GM19193 (cell line): ENCODE measurements around the gene REPIN1.

Experiments
- POLR2A ChIP-seq: IDR thresholded peaks from 4 replicates; pipeline ENCODE4 v1.6.1; 2011; ENCODE audit not compliant: insufficient read depth, insufficient read length; ENCODE audit errors: extremely low read depth

Gene REPIN1

DNA sequence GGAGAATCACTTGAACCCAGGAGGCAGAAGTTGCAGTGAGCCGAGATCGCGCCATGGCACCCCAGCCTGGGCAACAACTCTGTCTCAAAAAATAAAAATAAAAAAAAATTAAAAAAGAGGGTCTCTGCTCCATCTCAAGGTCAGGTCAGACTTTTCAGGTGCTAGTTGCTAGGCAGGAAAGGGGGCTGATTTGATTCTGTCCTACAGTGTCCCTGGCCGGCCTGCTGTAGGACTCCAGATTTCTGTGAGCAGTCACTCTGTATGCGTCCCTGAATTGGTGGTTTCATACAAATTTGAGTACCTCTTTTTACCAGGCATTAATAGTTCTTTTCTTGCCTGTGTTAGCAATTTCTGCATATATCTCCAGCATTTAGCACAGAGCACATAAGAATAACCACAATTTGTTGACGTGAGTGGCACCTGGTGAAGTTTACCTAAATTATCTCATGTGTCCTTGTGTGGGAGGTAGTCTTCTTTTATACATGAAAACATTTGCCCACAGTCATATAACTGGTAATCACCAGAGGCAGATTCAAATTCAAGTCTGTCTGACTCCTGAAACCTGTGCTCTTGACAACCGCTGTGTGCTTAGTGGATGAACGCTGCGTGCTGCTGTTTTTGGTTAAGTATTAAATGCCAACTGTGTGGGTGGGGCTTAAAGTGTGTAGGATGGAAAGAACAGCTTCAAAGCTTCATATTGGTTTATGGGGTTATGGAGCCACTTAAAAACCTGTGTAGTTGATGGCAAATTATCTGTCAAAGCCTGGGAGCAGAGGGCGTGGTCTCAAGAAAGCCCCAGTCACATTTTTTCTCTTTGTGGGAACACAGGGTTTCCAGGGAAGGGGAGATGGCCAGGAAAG is 7.3 kb downstream of the REPIN1 start:
- TF ChIP-seq POLR2A: no peak

DNA sequence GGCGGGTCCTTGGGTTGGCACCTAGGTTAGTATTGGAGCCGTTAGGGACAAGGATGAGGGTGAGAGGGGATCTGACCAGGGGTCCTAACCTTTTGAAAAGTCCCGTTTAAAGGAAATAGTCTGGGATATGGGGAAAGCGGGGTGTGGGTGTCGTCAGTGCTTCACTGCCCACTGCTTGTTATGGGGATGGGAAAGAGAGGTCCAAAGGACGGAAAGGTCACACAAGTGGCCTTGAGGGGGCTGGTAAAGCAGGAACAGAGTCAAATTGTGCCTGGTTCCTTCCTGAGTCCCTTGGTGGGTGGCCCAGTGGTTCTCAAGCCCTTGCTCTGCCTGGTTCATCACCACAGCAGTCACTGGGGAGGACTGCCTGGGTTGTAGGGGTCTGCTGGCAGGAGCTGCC is 7.9 kb downstream of the REPIN1 start:
- TF ChIP-seq POLR2A: no peak

DNA sequence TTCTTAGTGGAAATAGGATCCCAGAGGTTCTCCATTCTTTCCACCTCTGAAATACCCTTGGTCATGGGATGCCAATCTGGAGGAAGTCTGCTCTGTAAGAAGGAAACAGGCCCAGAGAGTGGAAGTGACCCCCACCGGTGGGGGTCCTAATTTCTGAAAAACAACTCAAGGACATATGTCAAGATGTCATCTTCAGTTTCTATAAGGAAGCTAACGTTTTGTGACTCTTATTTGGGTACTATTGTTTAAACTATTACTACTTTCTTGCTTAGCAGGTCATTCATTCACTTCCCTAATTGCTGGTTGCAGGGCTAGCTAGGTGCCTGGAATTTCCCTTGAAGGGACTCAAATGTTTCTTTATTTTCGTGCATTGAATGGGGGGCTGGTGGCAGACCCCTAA is 8.6 kb downstream of the REPIN1 start:
- TF ChIP-seq POLR2A: no peak

DNA sequence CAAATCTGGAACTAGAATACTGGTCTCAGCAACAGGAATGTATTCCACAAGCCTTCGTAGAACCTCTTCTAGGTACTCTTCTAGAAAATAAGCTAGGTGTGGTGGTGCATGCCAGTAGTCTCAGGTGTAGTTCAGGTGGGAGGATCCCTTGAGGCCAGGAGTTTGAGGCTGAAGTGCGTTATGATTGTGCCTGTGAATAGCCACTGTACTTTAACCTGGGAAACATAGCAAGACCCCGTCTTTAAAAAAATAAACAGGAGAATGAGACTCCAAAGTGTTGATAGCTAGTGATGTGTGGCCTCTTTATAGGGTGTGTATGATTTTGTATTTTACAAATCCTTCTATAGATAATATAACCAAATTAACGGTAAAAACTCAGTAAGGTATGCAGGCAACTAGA is 9.0 kb downstream of the REPIN1 start:
- no peak for TF ChIP-seq POLR2A

DNA sequence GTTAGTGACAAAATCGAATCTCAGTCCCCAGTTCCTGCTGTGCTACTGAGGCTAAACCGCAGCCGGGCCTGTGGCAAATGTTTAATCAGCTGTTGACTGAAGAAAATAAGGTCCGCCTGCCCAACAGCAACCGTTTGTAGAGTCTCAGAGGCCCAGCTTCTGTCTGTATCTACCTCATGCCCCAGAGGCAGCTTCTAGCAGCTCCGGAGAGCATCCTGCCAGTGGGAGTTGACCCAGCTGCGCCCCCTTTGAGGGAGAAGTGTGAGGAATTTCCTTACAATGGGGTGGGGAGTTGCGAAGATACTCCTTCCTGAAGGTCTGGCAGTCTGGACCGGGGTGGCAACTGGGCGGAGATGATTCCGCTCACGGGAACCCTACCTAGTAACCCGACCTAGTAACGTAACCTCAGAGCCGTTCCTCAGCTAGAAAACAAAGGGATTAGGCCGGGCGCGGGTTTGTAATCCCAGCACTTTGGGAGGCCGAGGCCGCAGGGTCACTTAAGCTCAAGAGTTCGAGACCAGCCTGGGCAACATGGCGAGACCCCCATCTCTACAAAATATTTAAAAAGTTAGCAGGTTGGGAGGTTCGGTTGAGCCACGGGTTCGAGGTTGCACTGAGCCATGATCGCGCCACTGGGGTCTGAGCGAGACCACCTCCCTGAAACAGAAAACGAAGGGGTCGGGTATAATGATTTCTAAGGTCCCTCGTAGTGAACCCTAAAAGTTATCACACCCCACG is 9.7 kb downstream of the REPIN1 start:
- peak; percentile 78 for TF ChIP-seq POLR2A

DNA sequence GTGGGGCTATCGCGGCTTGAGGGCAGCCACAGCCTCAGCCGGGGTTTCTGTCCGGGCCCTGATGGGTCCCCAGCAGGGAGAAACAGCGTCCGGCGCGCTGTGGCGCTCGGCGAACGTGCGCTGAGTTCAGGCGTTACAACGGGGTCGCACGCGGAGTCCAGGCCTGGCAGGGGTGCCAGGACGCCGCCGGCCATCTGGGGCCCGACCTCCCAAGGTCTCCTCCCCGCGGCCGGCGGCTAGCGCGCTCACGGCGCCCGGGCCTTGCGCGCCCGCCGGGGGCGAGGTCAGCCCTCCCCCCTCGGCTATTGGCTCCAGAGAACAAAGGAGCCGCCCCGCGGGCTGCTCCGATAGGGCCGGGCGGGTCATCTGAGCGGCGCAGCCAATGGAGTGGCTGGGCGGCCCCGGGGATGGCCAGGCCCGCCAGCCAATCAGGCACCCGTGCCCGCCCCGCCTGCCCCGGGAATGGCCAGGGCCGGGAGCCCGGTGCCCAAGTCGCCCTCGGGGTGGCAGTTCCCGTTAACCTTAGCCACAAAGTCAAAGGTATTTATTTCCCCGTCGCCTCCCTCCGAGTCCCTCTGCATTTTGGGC is 10.3 kb downstream of the REPIN1 start, which contains the start of gene ZNF775:
Gene ZNF775, plus strand, starts transcription at position 478 of the 588 bp plus-strand sequence. CDS start 9,141 bp downstream, outside the sequence.
- TF ChIP-seq POLR2A: peak; percentile 93

DNA sequence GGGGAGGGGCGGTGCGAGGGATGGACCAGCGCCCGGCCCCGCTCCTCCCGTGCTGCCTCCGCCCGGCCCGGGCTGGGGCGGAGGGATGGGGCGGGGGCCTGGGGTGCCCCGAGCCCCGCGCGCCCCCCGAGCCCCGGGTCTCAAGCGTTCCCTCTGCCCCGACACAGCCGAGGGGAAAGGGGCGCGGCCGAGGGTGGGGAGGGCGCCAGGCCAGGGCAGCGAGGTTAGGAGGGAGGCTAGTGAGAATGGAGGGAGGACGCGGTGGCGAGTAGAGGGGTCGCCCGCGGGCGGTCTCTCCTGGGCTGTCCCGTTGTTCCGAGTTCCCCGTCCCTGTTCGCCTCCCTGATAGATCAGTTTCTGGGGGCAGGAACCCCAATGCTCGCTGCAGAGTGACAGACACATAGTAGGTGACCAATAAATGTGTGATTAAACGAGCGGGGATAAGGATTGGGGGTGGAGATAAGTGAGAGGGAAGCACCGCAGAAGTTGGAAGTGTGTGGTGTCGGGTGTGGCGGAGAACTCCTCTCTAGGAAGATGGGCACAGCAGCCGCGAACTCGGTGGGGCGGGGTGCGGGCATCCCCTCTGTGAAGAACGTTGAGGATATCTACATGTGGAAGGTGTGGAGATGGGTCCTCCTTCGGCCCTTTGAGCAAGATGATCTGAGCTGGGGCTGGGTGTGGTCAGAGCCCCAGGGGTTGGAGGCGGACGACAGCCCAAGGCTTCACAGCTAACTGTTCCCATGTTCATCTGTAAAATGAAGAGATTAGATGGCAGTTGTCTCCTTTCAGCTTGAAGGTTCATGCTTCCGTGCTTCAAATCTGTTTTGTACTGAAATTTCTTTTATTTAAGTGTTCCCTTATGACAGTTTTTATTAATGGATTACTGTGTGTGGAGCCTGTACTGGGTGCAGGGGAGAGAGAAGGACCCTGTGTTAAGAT is 11.1 kb downstream of the REPIN1 start:
- peak; percentile 61 for TF ChIP-seq POLR2A

DNA sequence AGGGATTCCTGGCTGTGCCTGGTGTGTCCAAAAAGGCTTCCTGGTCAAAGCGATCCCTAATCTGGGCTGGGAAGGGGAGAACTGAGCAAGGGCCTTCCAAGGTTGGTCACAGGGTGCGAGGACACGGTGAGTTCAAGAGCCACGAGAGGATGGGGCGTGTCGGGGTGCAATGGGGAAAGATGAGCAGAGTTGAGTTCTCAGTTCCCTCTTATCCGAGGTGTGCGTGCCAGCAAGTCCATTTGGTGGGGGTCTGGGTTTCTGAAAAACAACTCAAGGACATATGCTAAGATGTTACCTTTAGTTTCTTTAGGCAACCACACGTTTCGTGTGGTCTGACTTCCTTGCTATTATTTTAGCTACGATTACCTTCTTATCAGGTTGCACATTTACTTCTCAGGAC is 11.8 kb downstream of the REPIN1 start:
- TF ChIP-seq POLR2A: peak; percentile 45

DNA sequence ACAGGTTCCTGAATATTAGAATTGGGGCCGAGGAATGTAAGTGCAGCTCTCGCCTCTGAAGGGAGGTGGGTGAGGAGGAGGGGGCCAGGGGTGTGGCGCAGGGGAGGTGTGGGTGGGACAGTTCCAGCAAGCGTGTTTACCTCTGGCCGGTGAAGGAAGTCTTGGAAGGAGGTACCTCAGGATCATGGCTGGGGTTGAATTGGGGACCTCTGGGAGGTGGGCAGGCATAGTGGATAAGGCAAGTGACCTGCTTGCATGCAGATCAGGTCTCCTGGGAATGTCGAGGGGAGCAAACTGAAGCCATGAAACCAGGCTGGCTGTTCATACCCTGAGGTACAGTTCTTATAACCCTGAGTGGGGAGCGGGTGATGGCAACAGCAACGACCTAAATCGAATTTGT is 12.5 kb downstream of the REPIN1 start:
- TF ChIP-seq POLR2A: no peak

DNA sequence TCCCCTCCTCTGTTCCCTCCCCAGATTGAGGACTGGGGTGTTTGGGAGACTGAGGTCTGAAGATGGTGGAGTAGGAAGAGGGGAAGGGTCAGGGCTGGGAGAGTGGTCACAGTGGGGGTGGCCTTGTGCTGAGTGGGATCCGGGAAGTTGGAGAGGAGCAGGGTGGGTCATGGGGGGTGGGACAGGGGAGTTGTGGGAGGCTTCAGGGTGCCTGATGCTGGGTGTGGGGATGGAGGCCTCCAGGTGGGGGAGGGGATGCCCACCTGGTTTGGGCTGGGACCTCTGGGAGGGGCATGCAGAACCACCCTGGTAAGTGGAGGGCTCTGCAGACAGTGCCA is 13.1 kb downstream of the REPIN1 start:
- no peak for TF ChIP-seq POLR2A

DNA sequence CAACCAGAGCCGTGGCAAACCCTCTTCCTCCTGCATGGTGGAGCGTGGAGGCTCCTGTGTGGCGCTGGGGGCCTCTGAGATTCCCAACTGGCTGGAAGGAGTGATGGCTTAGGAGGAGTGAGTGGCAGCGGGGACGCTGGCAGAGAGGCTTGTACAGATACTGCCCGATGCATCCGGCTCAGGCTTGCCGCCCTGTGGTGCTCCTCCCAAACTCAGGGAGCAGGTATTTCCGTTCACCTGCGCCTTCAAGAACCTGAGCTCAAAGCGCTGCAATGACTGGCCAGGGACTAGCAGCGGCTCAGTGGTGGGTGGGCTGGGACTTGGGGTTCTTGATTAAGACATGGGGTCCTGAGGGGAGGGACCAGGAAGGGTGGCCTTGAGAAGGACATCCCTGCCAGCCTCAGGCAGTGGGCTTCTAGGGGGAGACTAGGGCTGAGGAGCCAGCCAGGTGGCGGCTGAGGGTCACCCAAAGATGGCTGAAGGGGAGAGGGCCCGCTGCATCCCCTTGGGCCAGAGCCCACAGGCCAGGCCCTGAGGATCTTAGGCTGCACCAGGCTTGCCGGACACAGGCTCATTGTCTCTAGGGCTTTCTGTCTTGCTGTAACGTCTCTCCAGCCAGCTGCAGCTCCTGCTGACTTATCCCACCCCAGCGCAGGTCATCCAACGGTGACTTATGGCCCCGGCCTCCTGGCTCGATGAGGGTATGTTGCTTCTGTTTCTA is 13.7 kb downstream of the REPIN1 start:
- TF ChIP-seq POLR2A: no peak

DNA sequence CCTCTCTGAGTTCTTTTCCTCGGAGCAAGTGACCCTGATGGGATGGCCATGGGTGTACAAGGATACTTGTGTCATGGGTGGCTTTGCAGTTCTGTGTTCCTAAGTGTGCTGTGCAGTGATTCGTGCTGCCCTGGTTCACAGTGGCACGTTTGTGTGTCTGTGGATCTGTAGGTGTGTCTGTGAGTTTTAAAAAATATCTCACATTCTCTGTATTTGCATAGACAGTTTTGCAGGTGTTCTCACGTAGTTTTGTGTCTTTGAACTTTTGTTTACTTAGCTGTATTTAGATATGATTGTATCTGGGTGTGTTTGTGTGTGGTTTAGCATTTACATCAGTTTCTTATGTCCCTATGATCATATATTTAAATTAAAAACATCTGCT is 14.2 kb downstream of the REPIN1 start:
- TF ChIP-seq POLR2A: peak; percentile 28

DNA sequence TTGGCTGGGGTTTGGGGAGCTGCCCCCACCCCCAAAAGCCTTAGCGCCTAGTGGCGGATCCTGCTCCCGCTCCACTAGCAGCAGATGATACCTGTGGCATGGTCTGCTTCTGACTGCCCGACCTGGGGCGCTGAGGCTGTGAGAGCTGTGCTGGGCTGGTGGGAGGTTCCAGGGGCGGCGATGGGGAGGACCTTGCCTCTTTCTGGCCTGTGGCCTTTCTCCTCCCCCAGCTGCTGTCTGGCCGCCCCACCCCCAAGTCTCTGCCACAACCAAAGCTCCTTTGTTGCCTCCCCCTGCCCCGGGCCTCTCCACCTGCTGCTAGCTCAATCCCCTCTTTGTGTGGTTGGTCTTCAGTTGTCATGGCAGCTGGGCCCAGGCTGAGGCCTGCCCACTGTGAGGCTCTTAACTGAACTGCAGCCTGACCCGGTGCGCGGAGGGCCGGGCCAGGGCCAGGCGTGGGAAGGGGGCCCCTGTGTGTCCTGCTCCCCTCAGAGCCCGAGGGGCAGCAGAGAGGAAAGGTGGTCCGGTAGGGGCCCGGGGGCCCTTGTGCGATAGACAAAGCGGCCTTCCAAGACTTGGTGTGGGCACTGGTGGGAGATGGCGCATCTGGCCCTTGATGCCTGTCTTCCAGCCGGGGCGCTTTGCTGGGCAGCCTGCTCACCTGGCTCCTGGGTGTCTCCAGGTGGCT is 15.2 kb downstream of the REPIN1 start:
- TF ChIP-seq POLR2A: no peak
